Bone marrow (tissue), 2 donors: ENCODE data around the gene GPR15.
"Not testable (repeated sequence)": the region's sequence is repeated elsewhere in the genome, so short reads cannot be mapped to it uniquely, and the experiment has no call there.

Experiments
- DNase-seq, 2 donors: peaks; one replicate each; lab custom pipeline; 2025; lab: John Stamatoyannopoulos, UW

The GPR15 gene

DNA sequence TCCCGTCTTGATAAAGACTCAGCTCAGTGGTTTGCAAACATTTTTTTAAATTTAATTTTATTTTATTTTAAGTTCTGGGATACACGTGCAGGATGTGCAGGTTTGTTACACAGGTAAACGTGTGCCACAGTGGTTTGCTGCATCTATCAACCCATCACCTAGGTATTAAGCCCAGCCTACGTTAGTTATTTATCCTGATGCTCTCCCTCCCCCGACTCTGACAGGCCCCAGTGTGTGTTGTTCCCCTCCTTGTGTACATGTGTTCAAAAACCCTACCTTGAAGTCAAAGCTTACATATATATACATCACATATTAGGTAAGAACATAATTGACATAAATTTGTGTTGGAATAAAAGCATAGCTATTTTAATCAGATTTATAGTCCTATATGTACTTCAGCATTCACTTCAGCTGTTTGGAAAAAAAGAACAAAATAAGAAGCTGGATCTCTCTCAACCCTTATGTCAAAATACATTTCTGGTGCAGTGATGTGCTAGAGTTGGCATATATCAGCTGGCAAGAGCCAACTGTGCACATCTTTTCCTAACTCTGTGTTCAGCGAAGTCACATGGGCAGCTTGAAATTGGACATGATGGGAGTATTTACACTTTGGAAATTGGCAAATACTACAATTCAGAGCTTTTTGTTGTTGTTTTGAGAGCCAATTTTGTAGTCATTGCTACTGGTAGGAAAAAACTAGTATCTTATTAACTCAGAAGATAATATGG, 26.5 kb downstream of the GPR15 start:
- DNase-seq, result no peak

GRCh38 chr3:98559769-98560168, 28.0 kb downstream of the GPR15 start:
- not testable (repeated sequence) for DNase-seq

GRCh38 chr3:98560911-98561310, 29.1 kb downstream of the GPR15 start:
- DNase-seq, result no peak

DNA sequence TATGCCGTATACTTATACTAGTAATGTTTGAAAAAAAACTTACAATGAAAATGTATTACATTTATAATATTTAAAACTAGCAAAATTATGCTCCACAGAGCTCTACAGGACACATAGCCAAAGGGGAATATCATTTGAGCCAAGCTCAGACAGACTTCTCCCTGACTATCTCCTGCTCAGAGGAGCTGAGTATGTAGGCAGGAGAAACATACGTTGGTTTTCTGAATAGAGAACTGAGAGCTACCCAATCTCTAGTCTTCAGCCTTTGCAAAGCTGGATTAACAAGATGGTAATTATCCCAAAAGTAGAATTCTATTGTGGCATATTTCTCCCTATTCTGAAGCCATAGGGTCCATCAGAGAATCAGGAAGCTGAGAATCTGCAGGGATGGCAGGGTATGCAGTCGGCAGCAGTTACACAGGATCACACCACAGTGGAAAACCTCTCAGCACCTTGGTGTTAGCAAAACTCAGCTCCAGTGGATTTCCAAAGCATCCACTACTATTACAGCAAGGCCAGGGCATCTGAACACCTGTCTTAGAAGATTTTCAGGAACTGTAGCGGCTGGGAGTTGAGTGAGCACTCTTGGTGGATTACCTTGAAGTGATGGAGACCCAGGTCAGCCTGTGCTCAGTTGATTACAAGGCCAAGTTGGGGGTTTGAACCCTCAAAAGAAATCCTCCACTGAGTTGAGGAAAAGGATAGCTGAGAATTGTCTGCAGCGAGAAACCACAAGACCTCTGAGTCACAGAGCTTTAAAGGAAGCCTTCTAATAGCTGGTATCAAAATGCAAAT, 30.1 kb downstream of the GPR15 start:
- no peak for DNase-seq

- peak in 1 of 2 donors; percentile 49 for DNase-seq
These were observed 32.0 kb downstream of the GPR15 start for GRCh38 chr3:98563661-98564281.

GRCh38 chr3:98564282-98565005, 32.7 kb downstream of the GPR15 start:
- no peak for DNase-seq

- DNase-seq, result no peak
These were observed 33.5 kb downstream of the GPR15 start for GRCh38 chr3:98565237-98565643.

- no peak for DNase-seq
These were observed 34.1 kb downstream of the GPR15 start for GRCh38 chr3:98565843-98566242.

DNA sequence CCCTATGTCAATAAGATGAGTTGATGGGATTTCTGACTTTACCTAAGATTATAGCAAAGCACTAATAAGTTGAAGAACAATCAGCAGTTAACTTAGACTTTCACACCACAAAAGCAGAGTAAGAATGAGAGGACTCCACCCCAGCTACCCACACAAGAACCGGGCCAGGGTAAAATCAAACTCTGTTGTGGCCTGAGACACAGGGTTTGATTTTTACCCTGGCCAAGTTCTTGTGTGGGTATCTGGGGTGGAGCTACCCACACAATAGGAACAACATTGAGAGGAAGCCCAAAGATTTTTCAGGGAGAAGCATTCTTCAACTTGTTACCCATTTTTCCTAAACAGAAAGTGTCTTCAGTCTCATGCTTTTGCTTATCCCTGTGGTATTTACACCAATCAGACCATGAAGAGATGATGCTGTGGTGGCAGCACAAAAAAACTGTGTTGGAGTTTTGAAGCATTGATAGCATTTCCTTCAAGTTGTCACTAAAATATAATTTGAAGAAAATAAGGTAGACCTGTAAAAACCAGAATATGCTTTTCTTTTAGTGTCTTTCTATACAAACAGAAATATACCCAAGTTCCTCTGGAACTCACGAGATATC, 36.0 kb downstream of the GPR15 start:
- no peak for DNase-seq

DNA sequence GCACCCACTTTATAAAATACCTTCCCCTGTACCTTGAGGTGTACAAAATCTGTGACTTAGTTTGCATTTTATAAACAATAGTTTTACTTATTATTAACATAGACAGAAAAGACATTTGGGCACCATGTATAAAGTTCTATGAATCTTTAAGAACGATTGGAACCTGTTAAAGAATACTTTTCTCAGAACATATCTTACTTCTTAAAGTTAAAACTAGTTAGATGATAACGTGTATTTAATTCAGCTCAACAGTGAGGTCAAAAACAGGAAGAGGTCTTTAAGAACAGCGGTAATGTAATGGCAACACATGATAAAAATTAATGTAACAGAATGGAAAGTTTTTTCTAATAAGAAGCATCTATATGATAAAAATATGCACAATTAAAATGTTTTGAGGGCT, 36.6 kb downstream of the GPR15 start:
- DNase-seq, result no peak

DNA sequence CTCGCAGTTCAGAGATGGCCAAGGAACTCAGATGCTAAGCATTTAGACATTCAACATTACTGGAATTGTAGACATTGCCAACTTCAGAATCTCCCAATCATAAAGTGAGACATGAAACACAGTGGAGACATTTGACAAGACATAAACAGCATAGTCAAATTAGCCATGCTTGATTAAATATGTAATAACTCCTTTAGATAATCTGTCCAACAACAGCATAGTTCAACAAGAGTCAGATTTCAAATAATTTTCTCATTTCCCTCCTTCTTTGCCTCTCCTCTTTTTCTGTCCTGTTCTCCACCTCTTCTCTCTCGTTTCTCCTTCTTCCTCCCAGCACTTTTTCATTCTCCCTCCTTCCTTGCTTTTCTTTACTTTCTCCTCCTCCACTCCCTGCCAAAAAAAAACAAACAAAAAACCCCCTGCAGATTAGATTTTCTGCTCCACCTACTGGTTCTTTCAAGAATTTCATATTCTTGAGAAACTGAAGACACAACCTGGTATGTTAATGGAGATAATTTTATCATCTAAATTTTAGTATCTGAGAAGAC, 41.5 kb downstream of the GPR15 start:
- DNase-seq, result peak in 1 of 2 donors; percentile 43

GRCh38 chr3:98574132-98574531, 42.4 kb downstream of the GPR15 start:
- DNase-seq, result no peak

- DNase-seq, result no peak
These were observed 45.6 kb downstream of the GPR15 start for GRCh38 chr3:98577178-98577895.

- DNase-seq, result no peak
These were observed 48.9 kb downstream of the GPR15 start for GRCh38 chr3:98580401-98581386.

DNA sequence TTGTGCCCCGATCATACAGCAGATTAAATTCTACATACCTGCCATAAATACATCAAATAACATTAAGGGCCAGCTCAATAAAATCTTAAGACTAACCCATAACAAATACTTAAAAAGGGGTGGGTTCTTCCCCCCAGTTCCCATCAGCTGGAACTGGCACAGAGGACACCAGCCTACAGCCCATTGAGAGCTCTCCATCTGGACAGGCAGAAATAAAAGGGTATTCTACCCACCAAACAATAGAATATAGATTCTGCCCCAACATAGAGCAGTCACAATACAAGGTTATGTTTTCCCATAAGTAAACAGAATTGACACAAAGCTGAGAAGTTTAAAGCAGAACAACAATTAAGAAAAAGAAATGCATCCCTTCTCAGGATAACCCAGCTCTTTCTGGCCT, 49.7 kb downstream of the GPR15 start:
- no peak for DNase-seq

DNA sequence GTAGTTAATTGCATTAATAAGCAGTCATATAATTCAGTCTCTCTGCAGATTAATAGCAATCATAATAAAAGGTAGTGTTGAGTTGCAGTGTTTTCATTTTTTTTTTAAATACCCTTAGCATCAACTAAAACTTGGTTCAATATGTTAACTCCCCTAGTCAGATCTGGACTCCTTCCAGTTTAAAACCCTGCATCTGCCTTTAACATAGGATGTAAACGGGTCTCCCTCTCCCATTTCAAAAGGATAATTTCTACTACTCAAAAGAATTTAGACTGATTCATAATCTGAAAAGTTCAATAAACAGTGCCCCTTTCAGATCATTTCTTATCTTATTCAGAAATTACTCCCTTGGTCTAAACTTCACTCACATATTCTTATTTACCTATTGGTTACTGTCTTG, 50.3 kb downstream of the GPR15 start:
- DNase-seq, result no peak

DNA sequence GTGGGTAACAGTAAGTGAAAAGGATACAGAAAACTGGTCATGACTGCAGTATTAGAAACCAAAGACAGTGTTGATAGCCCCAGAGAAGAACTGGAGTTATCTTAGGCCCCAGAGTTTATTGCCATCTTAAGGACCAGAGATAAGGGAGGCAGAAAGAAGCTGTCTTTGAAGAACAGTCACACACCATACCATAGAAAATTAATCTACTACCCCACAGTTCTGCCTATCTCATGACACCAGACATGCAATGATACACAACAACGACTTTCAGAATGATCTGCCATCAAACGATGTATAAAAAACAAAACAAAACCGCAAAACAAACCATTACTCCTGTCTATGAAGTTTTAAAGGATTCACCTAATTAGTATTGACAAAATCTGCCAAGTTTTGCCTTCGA, 52.0 kb downstream of the GPR15 start:
- DNase-seq, result no peak
